ENCODE results near the gene C6orf47.

C6orf47 gene

GRCh38 chr6:31658983-31659648, 1.5 kb downstream of the C6orf47 start:
- Histone ChIP-seq H3K36me3 (ENCODE audit: control insufficient read depth in 2 of 2, insufficient read depth in 2 of 2, low read length in 2 of 2) (peaks cover 0 to 24% of the 10 kb centered on the region in 2 donors), H3K9me3 (ENCODE audit: control insufficient read depth in 2 of 2, low read length in 2 of 2) (no peaks in the 10 kb centered on the region), H3K4me3 (ENCODE audit: low read length in 2 of 2) (peak overlapping the region; percentile 96 to 97), H3K27me3 (ENCODE audit: control insufficient read depth in 1 of 2, insufficient read depth in 2 of 2, low read length in 2 of 2) (no peaks in the 10 kb centered on the region), H3K9ac (ENCODE audit: low read length in 2 of 2) (peak overlapping the region; percentile 93 to 98), H3K27ac (ENCODE audit: low read length) (peak overlapping the region; percentile 87), H3K4me1 (ENCODE audit: control insufficient read depth, insufficient read depth, low read length) (peaks cover 50% of the 10 kb centered on the region)

DNA sequence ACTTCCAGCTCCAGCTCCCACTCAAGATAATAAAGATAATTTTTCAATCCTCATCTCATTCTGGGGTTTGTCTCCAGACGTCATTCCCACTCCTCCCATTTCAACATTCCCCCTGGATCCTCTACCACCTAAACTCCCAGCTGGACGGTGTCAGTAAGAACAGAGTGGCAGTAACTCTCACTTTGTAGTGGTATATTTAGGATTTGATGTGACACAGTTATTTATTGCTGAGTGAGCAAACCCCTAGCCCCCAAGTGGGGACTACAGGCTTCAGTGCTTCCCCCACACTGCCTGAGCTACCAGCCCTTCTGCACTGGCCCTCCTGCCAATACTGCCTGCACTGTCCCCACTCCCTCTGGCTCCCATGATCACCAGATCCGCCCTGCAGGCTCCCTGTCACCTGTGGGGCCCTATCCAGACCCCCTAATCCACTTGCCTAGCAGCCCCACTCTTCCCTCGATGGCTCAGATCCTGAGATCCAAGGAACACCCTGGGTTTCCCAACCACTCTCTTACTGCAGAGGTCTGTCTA, 2.4 kb downstream of the C6orf47 start:
- Histone ChIP-seq H3K4me3 (ENCODE audit: low read length in 2 of 2) (peak overlapping the region in 1 of 2 donors; percentile 8), H3K4me1 (ENCODE audit: control insufficient read depth, insufficient read depth, low read length) (peaks cover 46% of the 10 kb centered on the region), H3K27ac (ENCODE audit: low read length) (no peak overlapping the region), H3K9ac (ENCODE audit: low read length in 2 of 2) (peak overlapping the region; percentile 23 to 55), H3K9me3 (ENCODE audit: control insufficient read depth in 2 of 2, low read length in 2 of 2) (no peaks in the 10 kb centered on the region), H3K27me3 (ENCODE audit: control insufficient read depth in 1 of 2, insufficient read depth in 2 of 2, low read length in 2 of 2) (no peaks in the 10 kb centered on the region), H3K36me3 (ENCODE audit: control insufficient read depth in 2 of 2, insufficient read depth in 2 of 2, low read length in 2 of 2) (peaks cover 0 to 24% of the 10 kb centered on the region in 2 donors)

GRCh38 chr6:31657406-31658157, 3.0 kb downstream of the C6orf47 start:
- H3K36me3 ChIP-seq (ENCODE audit: control insufficient read depth in 2 of 2, insufficient read depth in 2 of 2, low read length in 2 of 2) = peaks cover 0 to 24% of the 10 kb centered on the region in 2 donors
- no peak overlapping the region for H3K27ac ChIP-seq (ENCODE audit: low read length)
- peaks cover 42% of the 10 kb centered on the region for H3K4me1 ChIP-seq (ENCODE audit: control insufficient read depth, insufficient read depth, low read length)
- H3K4me3 ChIP-seq (ENCODE audit: low read length in 2 of 2) = no peak overlapping the region
- H3K27me3 ChIP-seq (ENCODE audit: control insufficient read depth in 1 of 2, insufficient read depth in 2 of 2, low read length in 2 of 2) = no peaks in the 10 kb centered on the region
- no peaks in the 10 kb centered on the region for H3K9me3 ChIP-seq (ENCODE audit: control insufficient read depth in 2 of 2, low read length in 2 of 2)
- peak overlapping the region in 1 of 2 donors; percentile 23 for H3K9ac ChIP-seq (ENCODE audit: low read length in 2 of 2)

DNA sequence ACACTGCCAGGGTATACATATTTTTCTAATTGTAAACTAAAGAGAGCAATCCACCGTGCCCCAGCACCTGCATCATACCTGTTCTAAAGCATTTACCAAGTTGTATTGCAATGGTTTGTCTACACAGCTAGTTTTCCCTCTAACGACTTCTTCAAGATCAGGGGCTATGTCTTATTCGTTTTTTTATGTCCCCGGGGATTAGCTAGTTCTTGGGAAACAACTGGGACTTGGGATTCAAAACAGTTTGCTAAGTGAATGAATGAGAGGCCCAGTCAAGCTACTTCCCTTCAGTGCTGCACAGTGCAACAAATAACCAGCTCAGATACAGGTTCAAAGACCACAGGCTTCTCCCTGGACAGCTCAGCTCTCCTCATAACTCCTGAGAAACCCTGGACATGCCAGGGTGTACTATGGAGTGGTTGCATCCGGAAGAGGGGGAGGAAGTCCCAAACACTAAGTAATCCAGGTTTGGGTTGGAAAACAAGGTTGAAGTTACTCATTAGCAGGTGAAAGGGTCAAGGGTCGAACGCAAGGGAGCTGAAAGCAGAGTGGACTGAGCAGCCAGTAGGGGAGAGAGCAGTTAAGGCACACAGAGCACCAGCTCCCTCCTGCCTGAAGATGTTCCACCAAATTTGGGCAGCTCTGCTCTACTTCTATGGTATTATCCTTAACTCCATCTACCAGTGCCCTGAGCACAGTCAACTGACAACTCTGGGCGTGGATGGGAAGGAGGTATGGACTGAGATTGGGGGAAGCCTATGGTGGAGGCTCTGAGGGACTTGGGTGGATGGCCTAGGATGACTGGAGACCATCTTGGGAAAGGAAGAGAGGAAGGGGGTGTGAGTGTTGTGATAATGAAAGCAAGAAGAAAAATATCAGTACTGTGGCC, 5.0 kb downstream of the C6orf47 start, which contains the start of gene APOM:
APOM (plus strand) TSS at position 546 of the 889 bp plus-strand sequence; CDS start at position 619, 73 bp downstream.
- H3K27ac ChIP-seq (ENCODE audit: low read length) = no peak within 1 kb of the TSS
- H3K27me3 ChIP-seq (ENCODE audit: control insufficient read depth in 1 of 2, insufficient read depth in 2 of 2, low read length in 2 of 2) = no peaks in the 10 kb centered on the region
- peaks cover 0 to 16% of the 10 kb centered on the region in 2 donors for H3K36me3 ChIP-seq (ENCODE audit: control insufficient read depth in 2 of 2, insufficient read depth in 2 of 2, low read length in 2 of 2)
- no peak within 1 kb of the TSS for H3K9ac ChIP-seq (ENCODE audit: low read length in 2 of 2)
- H3K9me3 ChIP-seq (ENCODE audit: control insufficient read depth in 2 of 2, low read length in 2 of 2) = no peaks in the 10 kb centered on the region
- H3K4me1 ChIP-seq (ENCODE audit: control insufficient read depth, insufficient read depth, low read length) = peaks cover 44% of the 10 kb centered on the region
- H3K4me3 ChIP-seq (ENCODE audit: low read length in 2 of 2) = no peak within 1 kb of the TSS

DNA sequence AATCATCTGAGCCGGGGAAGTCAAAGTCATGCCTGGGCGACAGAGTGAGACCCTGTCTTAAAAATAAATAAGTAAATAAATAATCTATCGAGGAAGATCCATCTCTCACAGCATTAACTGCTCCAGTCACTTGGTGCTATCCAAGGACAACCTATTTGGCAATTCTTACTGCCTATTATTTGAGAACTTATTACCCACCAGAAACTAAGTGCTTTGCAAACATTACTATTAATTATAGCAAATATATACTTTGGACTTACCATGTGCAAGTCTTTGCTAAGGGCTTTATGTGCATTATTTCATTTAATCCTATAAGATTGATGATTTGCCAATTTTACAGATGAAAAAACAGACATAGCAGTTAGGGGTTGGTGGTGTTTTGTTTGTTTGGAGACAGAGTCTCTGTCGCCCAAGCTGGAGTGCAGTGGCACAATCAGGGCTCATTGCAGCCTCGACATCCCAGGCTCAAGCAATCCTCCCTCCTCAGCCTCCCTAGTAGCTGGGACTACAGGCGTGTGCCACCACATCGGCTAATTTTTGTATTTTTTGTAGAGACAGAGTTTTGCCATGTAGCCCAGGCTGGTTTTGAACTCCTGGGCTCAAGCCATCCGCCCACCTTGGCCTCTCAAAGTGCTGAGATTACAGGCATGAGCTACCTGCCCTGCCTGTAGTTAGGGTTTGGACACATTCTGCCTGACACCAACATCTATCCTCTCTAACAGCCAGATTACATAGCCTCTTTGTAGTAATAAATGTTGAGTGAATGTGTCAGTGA, 5.8 kb downstream of the C6orf47 start:
- Histone ChIP-seq H3K36me3 (ENCODE audit: control insufficient read depth in 2 of 2, insufficient read depth in 2 of 2, low read length in 2 of 2) (peaks cover 0 to 16% of the 10 kb centered on the region in 2 donors), H3K27ac (ENCODE audit: low read length) (no peak overlapping the region), H3K9me3 (ENCODE audit: control insufficient read depth in 2 of 2, low read length in 2 of 2) (no peaks in the 10 kb centered on the region), H3K27me3 (ENCODE audit: control insufficient read depth in 1 of 2, insufficient read depth in 2 of 2, low read length in 2 of 2) (no peaks in the 10 kb centered on the region), H3K9ac (ENCODE audit: low read length in 2 of 2) (no peak overlapping the region), H3K4me3 (ENCODE audit: low read length in 2 of 2) (no peak overlapping the region), H3K4me1 (ENCODE audit: control insufficient read depth, insufficient read depth, low read length) (peaks cover 40% of the 10 kb centered on the region)

DNA sequence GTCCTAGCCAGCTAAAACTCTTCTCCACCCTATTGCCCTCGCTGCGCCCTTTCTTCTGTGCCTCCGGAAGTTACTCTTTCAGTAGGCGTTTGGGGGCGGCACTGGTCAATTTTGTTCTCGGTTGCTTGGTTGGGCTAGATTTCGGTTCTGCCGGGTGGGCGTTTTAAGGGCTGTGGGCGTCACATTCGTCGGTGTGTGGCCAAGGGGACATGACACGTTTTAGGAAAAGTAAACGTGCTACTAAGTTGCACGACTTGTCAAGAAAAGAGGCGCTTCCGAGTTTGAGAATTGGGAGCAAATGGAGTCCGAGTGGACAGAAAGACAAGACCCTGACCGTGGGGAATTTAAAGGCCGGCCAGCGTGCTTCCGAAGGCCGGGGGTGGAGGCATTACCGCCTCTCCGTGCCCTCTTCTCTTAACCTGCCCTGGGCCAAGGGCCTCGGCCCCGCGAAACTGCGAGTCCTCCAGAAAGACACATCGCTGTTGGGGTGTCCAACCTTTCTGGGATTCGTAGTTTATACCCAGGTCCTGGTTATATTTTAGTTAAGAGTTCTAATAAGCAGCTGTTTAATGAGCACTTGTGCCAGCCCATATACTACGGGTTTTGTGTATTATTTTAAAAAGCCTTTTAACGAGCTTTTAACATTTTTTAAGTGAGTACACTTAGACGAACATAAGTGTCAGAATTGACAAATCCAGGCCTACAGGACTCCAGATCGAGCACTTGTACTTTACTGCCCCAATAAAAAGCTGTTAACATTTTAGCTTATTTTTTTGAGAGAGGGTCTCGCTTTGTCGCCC, 7.5 kb downstream of the C6orf47 start:
- H3K4me1 ChIP-seq (ENCODE audit: control insufficient read depth, insufficient read depth, low read length) = peaks cover 25% of the 10 kb centered on the region
- peak overlapping the region; percentile 84 to 99 for H3K9ac ChIP-seq (ENCODE audit: low read length in 2 of 2)
- peaks cover 16 to 28% of the 10 kb centered on the region in 2 donors for H3K36me3 ChIP-seq (ENCODE audit: control insufficient read depth in 2 of 2, insufficient read depth in 2 of 2, low read length in 2 of 2)
- H3K4me3 ChIP-seq (ENCODE audit: low read length in 2 of 2) = peak overlapping the region; percentile 78 to 96
- H3K9me3 ChIP-seq (ENCODE audit: control insufficient read depth in 2 of 2, low read length in 2 of 2) = no peaks in the 10 kb centered on the region
- peak overlapping the region; percentile 98 for H3K27ac ChIP-seq (ENCODE audit: low read length)
- no peaks in the 10 kb centered on the region for H3K27me3 ChIP-seq (ENCODE audit: control insufficient read depth in 1 of 2, insufficient read depth in 2 of 2, low read length in 2 of 2)

DNA sequence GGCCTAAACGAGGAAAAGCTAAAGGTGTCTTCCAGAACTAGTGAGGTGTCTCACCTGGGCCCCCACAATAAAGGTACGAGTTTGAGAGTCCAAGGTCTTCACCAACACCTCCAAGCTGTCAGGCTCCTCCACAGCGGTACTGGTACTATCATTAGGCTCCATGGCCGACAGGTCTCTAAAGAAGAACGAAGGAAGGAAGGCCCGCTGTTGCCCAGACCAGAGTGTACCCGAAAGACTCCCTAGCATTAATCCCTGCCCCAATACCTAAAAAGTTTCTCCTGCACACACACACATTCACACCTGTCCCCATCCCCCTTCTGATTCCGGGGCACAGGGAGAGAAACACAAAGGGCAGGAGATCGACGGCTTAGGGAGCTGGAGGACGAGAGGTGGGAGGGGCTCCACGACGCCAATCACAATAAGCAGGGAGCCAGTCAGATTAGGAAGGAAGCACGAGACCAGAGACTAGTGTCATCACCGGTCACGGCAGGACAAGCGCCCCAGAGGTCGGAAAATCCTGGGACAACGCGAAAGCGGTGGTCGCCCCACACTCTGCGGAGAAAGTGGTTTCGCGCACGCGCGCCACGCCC, 8.9 kb downstream of the C6orf47 start:
- H3K9me3 ChIP-seq (ENCODE audit: control insufficient read depth in 2 of 2, low read length in 2 of 2) = no peaks in the 10 kb centered on the region
- no peaks in the 10 kb centered on the region for H3K27me3 ChIP-seq (ENCODE audit: control insufficient read depth in 1 of 2, insufficient read depth in 2 of 2, low read length in 2 of 2)
- peak overlapping the region; percentile 98 for H3K27ac ChIP-seq (ENCODE audit: low read length)
- peaks cover 26 to 30% of the 10 kb centered on the region in 2 donors for H3K36me3 ChIP-seq (ENCODE audit: control insufficient read depth in 2 of 2, insufficient read depth in 2 of 2, low read length in 2 of 2)
- H3K4me3 ChIP-seq (ENCODE audit: low read length in 2 of 2) = peak overlapping the region; percentile 78 to 96
- peak overlapping the region; percentile 84 to 99 for H3K9ac ChIP-seq (ENCODE audit: low read length in 2 of 2)
- H3K4me1 ChIP-seq (ENCODE audit: control insufficient read depth, insufficient read depth, low read length) = peaks cover 20% of the 10 kb centered on the region

- Histone ChIP-seq H3K4me1 (ENCODE audit: control insufficient read depth, insufficient read depth, low read length) (peaks cover 3% of the 10 kb centered on the region), H3K9me3 (ENCODE audit: control insufficient read depth in 2 of 2, low read length in 2 of 2) (no peaks in the 10 kb centered on the region), H3K4me3 (ENCODE audit: low read length in 2 of 2) (no peak overlapping the region), H3K27me3 (ENCODE audit: control insufficient read depth in 1 of 2, insufficient read depth in 2 of 2, low read length in 2 of 2) (no peaks in the 10 kb centered on the region), H3K9ac (ENCODE audit: low read length in 2 of 2) (no peak overlapping the region), H3K27ac (ENCODE audit: low read length) (no peak overlapping the region), H3K36me3 (ENCODE audit: control insufficient read depth in 2 of 2, insufficient read depth in 2 of 2, low read length in 2 of 2) (peaks cover 77 to 81% of the 10 kb centered on the region in 2 donors)
Measured at GRCh38 chr6:31645325-31645724, 15.3 kb downstream of the C6orf47 start.

- Histone ChIP-seq H3K4me3 (ENCODE audit: low read length in 2 of 2) (no peak overlapping the region), H3K9me3 (ENCODE audit: control insufficient read depth in 2 of 2, low read length in 2 of 2) (no peaks in the 10 kb centered on the region), H3K27me3 (ENCODE audit: control insufficient read depth in 1 of 2, insufficient read depth in 2 of 2, low read length in 2 of 2) (no peaks in the 10 kb centered on the region), H3K9ac (ENCODE audit: low read length in 2 of 2) (no peak overlapping the region), H3K4me1 (ENCODE audit: control insufficient read depth, insufficient read depth, low read length) (no peaks in the 10 kb centered on the region), H3K27ac (ENCODE audit: low read length) (no peak overlapping the region), H3K36me3 (ENCODE audit: control insufficient read depth in 2 of 2, insufficient read depth in 2 of 2, low read length in 2 of 2) (peaks cover 78 to 84% of the 10 kb centered on the region in 2 donors)
Measured at GRCh38 chr6:31643818-31644454, 16.6 kb downstream of the C6orf47 start.
